Epithelial cell of esophagus (primary cell): ENCODE data around the gene ESR2.

Source experiments
- DNase-seq: peaks from one replicate; pipeline ENCODE4 v3.0.0; 2010; ENCODE audit warnings: low read depth
- H3K4me3 ChIP-seq: 2 replicates; pipeline ENCODE4 v1.5.1; 2011; ENCODE audit warnings: mild to moderate bottlenecking, low read length, control low read depth
- CTCF ChIP-seq: IDR thresholded peaks from 2 replicates; pipeline ENCODE4 v1.5.1; 2011; ENCODE audit warnings: low read depth, mild to moderate bottlenecking, low read length, control low read depth, inconsistent platforms; ENCODE audit not compliant: insufficient read depth; ENCODE audit errors: missing control alignments

ESR2 gene

GRCh38 chr14:64247195-64247594 is 47.0 kb downstream of the ESR2 start:
- no peak overlapping the region for H3K4me3 ChIP-seq
- no peak for DNase-seq
- TF ChIP-seq CTCF = no peak

GRCh38 chr14:64246688-64247087 is 47.5 kb downstream of the ESR2 start:
- DNase-seq = peak; percentile 50
- H3K4me3 ChIP-seq = no peak overlapping the region
- TF ChIP-seq CTCF = no peak

- no peak for TF ChIP-seq CTCF
- H3K4me3 ChIP-seq = no peak overlapping the region
- DNase-seq = no peak
These were observed 48.7 kb downstream of the ESR2 start for GRCh38 chr14:64245491-64245890.

- no peak overlapping the region for H3K4me3 ChIP-seq
- TF ChIP-seq CTCF = no peak
- peak; percentile 11 for DNase-seq
These were observed 49.9 kb downstream of the ESR2 start for GRCh38 chr14:64244279-64244678.

GRCh38 chr14:64238631-64239030 is 55.5 kb downstream of the ESR2 start:
- no peak overlapping the region for H3K4me3 ChIP-seq
- no peak for DNase-seq
- no peak for TF ChIP-seq CTCF

- no peak for DNase-seq
- H3K4me3 ChIP-seq = no peak overlapping the region
- TF ChIP-seq CTCF = no peak
These were observed 56.1 kb downstream of the ESR2 start for GRCh38 chr14:64238049-64238448.
